DMS 273 (cell line): ENCODE data around the gene ATP8A2.
"Not testable (repeated sequence)": the region's sequence is repeated elsewhere in the genome, so short reads cannot be mapped to it uniquely, and the experiment has no call there.

ENCODE experiments used
- DNase-seq: peaks from one replicate; lab custom pipeline; 2025; ENCODE audit not compliant: unreplicated experiment; lab: John Stamatoyannopoulos, UW

ATP8A2 gene

DNA sequence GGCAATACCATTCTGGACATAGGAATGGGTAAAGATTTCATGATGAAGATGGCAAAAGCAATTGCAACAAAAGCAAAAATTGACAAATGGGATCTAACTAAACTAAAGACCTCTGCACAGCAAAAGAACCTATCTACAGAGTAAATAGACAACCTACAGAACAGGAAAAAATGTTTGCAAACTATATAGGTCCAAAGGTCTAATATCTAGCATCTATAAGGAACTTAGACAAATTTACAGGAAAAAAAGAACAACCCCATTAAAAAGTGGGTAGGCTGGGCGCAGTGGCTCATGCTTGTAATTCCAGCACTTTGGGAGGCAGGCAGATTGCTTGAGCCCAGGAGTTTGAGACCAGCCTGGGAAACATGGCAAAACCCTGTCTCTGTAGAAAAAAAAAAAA, 418.4 kb downstream of the ATP8A2 start:
- not testable (repeated sequence) for DNase-seq

DNA sequence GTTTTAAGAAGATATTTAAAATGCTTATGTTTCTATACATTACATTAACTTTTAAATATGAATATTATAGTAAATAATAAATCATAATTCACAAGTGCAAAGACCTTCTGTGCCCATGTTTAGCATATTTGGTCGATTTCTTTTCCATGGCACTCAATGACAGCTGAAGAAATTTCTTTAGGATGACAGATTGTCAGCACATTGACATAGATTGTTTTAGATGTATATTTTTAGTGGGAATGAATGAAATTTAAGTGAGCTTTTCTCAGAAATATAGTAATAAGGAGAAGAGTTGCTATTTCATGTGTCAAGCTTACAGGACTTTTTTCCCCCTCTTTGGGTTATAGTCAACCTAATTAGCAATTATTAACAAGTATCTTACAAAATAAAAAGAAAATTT, 423.5 kb downstream of the ATP8A2 start:
- DNase-seq: no peak

DNA sequence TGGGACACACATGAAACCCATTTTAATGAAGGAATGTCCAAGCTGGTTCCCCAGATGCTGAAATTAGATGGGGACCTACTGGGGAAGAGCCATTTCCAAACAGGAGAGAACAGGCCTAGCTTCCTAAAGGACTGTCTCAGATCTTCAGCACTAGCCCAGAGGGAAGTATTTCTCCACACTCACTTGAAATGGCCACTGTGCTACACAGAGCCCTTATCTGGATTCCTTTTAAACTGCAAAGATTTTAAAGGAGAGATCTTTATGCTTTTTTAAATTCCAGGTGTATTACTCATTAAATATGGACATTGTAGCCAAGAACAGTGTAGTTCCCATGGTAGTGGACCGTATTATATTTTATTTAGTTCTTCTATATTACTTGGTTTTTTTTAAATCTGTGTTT, 424.7 kb downstream of the ATP8A2 start:
- no peak for DNase-seq

DNA sequence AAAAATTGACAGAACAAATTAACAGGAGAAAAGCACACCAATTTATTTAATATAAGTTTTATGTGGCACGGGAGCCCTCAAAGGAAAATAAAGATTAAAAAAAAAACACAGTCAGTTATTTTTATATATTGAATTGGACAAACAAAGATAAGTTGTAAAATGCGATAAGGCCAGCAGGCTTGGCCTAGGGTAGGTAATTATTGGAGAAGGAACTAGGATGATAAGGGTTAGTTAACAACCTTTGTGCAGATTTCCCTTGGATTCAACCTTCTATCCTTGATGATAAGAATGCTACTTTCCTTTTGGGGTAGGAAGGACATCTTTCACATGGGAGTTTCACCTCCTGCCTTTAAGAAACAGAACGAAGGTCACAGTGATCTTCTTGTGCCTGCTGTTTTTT, 427.2 kb downstream of the ATP8A2 start:
- no peak for DNase-seq

DNA sequence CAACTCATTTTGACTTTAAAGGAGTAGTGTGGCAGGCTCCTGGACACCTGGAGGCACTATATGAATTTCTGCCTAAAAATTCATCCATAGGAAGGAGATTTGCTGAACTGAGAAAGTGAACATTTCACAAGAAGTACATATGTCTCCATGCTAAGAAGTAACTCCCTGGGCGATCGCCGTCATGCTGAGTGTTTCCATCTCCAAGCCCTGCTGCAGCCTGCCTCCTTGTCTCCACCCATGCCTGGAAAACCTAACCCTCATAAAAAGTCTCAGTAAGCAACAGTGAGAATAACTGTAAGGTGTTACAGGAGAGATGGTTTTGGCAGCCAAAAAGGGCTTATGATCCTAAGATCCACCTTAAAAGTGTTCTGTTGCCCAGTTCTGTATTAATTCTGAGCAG, 428.7 kb downstream of the ATP8A2 start:
- DNase-seq: no peak

DNA sequence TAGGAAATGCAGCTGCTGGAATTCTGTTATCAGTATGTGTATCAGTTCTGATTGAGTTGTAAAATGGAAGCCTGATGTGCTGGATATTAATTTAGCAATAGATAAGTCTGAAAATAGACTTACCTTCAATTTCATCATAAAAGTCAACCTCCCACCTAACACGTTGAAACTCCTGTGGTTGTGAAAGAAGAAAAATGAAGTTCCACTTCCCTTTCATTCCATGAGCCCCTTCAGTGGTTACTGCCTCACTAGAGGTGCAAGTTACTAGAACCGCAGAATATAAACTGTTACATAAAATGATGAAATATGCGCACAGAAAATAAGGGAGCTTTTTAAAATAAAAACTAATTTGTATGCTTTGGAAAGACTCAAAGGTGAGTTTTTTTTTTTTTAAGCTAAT, 430.8 kb downstream of the ATP8A2 start:
- no peak for DNase-seq

DNA sequence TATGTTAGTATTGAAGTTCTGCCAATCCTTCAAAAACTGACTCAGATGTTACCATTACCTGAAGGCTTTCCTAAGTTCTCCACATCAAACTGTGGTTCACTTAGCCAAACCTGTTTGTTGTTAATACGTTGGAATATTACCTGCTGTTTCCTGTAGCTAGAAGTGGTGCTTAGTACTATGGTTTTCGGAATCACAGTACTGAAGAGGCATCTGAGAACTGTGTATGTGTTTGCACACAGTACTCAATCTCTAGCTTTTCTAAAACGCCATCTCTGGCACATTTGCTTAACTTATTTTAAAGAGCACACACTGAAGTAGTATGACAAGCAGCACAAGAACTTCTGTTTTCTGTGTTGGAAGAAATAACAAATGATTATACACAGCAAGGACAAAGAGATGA, 431.9 kb downstream of the ATP8A2 start:
- DNase-seq: peak; percentile 34

DNA sequence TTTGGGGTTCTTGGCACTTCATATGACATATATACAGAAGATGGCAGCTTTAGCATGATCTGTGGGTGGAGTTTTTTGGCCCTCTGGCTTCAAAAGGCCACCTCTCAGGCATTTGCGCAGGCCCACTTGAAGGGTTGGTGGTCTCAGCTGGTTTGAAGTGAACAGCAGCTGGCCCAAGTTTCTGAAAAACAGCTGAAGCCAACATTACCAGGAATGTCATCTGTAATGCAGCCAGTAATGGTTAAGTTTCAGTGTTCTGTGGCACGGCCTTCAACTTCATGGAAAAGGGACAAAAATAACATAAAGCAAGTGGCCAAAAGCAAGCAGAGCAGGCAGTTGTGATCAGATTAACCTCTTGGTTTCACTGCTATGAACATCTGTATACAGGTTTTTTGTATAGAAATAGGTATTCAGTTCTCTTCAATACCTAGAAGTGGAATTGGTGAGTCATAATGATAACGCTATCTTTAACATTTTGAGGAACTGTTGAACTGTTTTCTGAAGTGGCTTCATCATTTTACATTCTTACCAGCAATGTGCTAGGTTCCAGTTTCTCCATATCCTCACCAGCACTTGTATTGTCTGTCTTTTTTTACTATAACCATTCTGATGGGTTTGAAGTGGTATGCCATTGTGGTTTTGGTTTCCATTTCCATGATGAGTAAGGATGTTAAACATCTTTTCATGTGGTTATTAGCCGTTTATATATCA, 434.6 kb downstream of the ATP8A2 start:
- no peak for DNase-seq

DNA sequence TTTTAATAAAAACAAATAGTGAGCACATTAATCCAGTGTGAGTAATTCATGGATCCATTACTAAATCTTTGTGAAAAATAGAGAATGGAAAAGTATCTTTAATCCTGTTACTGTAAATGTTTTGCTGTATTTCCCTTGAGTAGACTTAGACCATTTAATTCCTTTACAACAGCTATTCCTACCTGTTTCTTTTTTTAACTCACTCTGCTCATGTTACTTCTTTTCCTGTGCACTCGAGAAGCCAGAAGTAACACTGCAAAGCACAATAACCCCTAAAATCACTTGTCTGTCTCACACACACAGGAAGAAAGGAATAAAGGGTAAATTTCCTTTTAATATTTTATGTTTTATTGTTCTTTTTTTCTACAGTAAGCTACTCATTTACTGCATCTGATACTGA, 435.8 kb downstream of the ATP8A2 start:
- DNase-seq: no peak

DNA sequence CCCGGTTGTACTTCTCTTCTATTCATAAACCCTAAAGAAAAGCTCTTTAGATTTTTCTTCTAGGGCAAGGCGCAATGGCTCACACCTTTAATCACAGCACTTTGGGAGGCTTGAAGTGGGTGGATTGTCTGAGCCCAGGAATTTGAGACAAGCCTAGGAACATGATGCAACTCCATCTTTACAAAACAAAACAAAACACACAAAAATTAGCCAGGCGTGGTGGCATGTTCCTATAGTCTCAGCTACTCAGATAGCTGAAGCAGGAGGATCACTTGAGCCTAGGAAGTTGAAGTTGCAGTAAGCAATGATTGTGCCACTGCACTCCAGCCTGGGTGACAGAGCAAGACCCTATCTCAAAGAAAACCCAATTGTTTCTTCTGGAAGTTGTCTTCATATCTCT, 439.7 kb downstream of the ATP8A2 start:
- DNase-seq: no peak

DNA sequence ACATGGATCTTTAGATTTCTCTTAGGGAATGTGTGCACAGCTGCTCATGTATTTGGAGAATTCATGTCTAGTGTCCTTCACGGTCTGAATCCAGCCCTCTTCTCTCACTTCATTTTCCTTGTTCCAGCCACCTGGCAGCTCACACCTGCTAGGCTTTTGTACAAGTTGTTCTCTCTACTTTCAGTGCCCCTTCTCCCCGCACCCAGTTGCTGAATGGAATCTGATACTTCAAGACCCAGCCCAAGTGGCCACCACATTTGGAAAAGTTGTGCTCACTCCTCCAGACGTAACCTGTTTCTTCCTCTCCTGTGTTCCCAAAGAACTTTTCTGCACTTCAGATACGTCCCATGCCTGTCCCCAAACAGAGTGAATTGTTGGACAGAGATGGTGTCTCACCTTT, 444.5 kb downstream of the ATP8A2 start:
- DNase-seq: no peak

DNA sequence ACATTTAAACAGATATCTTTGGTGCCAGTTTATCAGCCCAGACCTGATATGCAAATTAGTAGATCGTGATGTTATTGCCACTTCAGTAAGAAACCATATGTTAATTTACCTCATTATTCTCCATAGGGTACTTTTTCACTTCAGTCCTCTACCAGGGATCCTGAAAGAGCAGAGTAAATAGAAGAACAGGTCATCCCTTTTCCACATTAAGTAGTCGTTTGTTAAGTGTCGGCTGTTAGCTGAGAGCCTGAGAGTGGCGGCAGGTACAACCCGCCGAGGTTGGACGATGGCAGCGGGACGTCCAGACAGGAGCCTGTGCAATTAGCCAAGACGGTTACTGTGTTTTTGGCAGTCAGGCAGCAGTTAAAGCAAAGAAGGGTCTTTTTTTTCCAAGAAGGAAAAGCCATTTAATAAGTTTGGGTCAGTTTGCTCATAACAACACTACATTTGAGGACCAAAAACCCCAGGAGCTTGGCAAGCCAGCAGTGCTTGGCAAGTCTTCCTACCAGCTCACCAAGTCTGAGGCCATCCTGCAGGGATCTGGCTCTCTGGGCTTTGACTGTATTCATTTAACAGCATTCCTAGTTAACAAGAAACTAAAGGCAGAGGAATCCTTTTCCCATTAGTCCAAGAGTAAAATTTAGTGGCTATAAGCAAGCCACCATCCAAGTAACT, 448.2 kb downstream of the ATP8A2 start:
- DNase-seq: peak; percentile 59

DNA sequence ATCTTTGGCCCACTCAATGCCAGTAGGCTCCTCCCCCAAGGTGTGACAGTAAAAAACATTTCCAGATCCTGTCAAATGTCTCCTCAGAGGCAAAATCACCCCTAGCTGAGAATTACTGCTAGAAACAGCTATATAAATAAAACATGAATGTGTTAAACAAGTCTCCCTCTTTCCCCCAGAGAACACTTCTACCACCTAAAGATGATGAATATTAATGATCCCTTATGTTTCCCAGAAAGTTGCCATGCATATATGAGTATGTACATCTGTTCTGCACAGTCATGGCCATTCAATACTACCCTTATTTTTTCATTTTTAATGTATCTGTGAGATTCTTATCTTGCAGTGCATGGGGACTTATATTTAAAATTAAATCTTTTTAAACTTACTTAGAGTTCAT, 450.0 kb downstream of the ATP8A2 start:
- DNase-seq: peak; percentile 78

DNA sequence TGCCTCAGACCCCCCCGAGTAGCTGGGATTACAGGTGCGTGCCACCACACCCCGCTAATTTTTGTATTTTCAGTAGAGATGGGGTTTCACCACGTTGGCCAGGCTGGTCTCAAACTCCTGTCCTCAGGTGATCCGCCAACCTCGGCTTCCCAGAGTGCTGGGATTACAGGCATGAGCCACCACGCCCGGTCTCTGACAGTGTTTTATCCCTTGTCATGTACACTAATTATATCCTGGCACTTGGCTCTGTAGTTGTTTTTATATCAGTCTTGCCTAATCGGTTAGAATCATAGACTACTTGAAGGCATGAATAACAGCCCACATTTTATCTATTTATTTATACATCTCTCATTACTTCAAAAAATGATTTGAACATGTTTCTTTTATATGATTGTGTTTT, 455.4 kb downstream of the ATP8A2 start:
- DNase-seq: not testable (repeated sequence)

DNA sequence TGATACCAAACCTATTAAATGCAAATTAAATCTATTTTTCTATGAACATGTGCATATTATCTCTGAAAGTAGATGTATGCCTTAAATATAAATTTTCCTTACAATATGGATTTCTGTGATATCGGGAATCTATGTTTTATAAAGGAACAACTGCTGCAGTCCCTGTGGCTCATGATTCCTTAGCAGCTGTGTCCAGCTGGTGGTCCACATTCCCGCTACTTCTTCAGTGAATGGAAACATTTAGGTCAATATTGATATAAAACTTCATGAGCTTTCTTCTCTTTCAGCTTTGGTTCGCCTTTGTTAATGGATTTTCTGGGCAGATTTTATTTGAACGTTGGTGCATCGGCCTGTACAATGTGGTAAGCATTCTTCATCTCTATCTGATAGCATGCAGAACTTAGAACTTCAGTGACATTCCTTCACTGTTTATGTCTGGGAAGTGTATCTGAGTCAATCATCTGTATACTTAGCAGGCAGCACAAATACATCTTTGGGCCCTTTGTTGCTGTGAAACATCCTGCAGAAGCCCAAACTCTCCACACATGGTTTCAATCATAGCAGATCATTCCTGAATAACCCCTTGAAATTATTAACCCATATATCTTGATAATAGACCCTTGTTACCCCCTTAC, 456.2 kb downstream of the ATP8A2 start:
- DNase-seq: no peak

DNA sequence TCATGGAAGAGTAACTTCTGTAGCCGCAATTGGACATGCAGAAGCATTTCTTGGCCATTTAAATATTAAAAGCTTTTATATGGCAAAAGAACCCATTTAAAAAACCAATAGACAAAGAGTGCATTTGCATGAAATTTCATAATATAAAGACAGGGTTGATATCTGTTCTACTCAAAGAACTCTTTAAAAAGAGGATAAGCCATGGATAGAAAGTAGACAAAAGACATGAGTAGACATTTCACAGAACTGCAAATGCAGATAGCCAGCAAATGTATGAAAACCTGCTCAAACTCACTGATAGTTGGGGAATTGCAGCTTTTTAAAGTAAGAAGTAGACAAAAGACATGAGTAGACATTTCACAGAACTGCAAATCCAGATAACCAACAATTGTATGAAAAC, 462.0 kb downstream of the ATP8A2 start:
- DNase-seq: no peak

DNA sequence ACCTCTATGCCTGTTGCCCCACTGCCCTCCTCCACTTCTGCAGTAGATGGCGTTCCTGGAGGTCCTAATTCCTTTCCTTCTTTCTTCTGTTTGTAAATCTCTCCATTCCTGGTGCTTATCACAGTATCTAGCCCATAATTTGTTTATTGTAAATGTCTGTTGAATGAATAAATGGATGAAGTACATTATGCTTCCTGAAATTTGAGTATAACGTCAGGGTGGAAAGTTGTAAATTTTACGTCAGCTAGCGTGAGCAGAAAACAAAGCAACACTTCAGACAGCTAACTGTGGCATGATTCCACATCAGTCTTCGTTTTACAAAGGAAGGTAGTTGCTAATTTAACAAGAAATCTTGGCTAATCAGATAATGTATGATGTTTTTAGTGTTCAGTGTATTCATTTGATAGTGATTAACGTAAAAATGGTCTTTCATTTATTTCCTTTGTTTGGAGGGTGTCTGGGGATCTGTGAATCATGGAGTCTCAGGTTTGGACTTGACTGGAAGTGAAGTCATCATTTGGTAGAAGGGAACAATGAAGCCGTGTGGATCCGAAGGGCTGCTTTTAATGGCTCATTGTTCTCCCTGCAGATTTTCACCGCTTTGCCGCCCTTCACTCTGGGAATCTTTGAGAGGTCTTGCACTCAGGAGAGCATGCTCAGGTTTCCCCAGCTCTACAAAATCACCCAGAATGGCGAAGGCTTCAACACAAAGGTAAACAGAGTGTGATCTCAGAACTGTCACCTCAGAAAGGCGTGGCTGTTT, 465.0 kb downstream of the ATP8A2 start:
- no peak for DNase-seq

DNA sequence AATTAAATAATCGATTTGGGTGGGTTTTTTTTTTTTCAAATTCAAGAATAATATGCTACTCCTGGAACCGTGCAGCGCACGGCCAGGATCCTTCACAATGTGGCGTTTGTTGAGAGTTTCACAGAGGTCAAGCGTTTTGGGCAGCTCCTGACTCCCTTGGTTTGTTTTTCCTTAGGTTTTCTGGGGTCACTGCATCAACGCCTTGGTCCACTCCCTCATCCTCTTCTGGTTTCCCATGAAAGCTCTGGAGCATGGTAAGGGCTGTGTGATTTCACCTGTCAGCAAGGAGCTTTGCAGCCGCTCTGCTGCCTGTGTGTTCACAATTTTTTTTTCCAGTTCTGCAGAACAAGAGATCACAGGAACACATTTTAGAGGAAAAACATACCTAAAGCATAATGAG, 467.6 kb downstream of the ATP8A2 start:
- DNase-seq: no peak

DNA sequence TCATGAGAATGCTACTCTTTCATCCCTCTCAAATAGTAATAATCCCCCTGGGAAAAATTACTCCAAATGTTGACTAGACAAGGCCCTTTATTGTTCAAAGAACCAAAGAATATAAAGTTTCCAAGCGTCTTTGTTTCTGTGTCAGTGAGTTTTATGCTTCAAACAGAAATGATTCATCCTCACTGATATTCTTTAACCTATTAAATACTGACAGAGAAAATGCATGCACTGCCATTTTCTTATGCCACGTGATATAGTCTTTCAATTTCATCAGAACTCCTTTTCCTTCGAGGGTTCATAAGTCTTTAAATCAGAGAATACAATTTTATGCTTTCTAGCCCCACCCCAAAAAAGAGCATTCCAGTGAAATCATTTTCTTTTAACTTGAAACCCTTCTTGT, 468.5 kb downstream of the ATP8A2 start:
- DNase-seq: no peak

DNA sequence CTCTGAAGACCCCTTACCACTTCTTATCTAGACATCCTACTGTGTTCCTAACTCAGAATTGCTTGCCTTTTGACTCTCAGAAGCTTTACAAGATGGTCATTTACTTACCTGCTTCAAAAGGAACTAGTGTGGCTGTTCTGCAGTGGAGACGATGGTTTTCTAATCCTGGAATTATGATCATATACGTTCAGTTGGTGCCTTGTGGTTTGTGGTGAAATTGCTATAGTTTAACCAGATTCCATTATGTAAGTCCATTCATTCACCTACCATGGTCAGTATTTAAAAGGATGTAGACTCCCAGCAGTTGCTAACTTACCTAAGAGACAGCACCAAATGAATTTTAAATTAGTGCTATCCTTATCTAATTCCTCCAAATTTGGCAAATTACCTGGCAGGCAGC, 469.2 kb downstream of the ATP8A2 start:
- no peak for DNase-seq

DNA sequence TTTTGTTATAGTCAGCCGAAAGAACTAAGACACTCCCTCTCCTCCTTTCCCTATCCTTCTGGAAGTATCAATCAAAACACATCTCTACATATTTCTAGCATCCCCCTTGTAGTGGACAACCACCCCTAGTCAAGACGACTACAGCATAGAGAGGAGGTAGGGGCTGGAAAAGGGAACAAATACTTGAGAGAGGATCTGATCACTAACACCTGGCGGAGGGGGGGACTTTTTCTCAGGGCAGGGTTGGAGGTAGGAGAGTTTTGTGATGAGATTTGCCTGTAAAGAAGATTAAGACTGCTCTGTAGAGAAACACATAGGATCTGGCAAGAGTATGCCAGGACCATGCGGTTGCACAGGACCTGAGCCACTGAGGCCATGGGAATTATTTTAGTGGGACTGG, 471.9 kb downstream of the ATP8A2 start:
- DNase-seq: no peak
